OCI-LY7 (cell line): Measurements from ENCODE around the gene ARHGEF10L.

Source experiments
- EZH2phosphoT487 ChIP-seq: fragments of 200-600 bp; sonication (generic); IDR thresholded peaks from 2 replicates; pipeline ENCODE4 v1.6.1; 2018; ENCODE audit warnings: low read depth, borderline replicate concordance, mild to moderate bottlenecking, mixed run types, antibody characterized with exemption, low read length, moderate library complexity, mixed read lengths
- TF ChIP-seq, protein P1 (sequence below): fragments of 200-600 bp; sonication (generic); conservative IDR thresholded peaks from 2 replicates; pipeline ENCODE4 v1.5.1; 2014; ENCODE audit warnings: mild to moderate bottlenecking, antibody characterized with exemption, low read length, moderate library complexity, mixed read lengths

DNA sequence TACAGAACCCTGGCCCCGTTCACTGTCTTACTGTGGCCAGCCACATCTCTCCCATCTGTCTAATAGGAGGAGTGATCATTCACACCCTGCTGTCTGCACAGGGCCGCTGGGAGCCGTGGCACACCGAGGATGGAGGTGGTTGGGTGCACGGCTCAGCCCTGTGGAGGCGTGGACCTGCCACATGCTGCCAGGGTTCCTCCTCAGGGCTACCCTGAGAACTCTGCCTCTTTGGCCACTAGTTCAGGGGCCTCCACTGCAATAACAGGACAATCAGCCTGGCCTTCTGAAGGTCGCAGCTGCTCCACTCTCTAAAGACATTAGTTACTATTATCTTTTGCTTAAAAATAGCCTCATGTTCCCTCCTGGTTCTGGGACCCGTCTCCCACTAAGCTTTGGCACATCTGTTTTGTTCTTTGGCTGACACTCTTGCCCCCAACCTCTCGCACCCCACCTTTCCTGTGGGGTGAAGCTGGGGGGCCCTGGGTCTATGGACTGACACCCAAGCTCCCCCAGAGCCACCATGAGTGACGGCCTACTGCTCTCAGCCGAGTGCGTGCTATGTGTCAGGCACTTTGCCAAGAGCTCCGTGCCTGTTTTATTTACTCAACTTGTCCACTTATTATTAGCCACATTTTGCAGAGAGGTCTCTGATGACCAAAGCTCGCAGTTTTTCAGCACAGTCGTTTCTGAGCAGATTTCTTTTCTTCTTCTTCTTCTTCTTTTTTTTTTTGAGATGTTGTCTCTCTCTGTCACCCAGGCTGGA, 66.3 kb downstream of the ARHGEF10L start:
- TF ChIP-seq, protein P1, sequence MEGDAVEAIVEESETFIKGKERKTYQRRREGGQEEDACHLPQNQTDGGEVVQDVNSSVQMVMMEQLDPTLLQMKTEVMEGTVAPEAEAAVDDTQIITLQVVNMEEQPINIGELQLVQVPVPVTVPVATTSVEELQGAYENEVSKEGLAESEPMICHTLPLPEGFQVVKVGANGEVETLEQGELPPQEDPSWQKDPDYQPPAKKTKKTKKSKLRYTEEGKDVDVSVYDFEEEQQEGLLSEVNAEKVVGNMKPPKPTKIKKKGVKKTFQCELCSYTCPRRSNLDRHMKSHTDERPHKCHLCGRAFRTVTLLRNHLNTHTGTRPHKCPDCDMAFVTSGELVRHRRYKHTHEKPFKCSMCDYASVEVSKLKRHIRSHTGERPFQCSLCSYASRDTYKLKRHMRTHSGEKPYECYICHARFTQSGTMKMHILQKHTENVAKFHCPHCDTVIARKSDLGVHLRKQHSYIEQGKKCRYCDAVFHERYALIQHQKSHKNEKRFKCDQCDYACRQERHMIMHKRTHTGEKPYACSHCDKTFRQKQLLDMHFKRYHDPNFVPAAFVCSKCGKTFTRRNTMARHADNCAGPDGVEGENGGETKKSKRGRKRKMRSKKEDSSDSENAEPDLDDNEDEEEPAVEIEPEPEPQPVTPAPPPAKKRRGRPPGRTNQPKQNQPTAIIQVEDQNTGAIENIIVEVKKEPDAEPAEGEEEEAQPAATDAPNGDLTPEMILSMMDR, result no peak
- no peak for TF ChIP-seq EZH2phosphoT487
